ENCODE results near the gene CRIM1. TPM values are rescaled to one million over a fixed set of nuclear protein-coding genes. Genes with fewer than 3 reads are reported as not detected.
A peak's percentile ranks its signal among the peaks of the same experiment; 100 is the strongest.

The CRIM1 gene
- total RNA-seq, 1 donor from 2014 or later = 61.8 TPM

GRCh38 chr2:36450466-36451196 is 95.1 kb downstream of the CRIM1 start:
- no peak overlapping the region for H3K4me3 Mint-ChIP-seq
- no peaks in the 10 kb centered on the region for H3K9me3 Mint-ChIP-seq
- no peak for TF ChIP-seq CTCF (IDR thresholded peaks at IDR 0.05; ENCODE audit: unreplicated experiment)
- peak overlapping the region; percentile 23 for H3K27ac Mint-ChIP-seq
- peaks cover 19% of the 10 kb centered on the region for H3K4me1 Mint-ChIP-seq
- no peak for DNase-seq (ENCODE audit: low spot score in 2 of 2, unreplicated experiment in 2 of 2)
- H3K27me3 Mint-ChIP-seq (ENCODE audit: low read depth) = no peaks in the 10 kb centered on the region
- peaks cover 30% of the 10 kb centered on the region for H3K36me3 Mint-ChIP-seq

GRCh38 chr2:36451512-36451911 is 95.9 kb downstream of the CRIM1 start:
- no peak overlapping the region for H3K4me3 Mint-ChIP-seq
- peak overlapping the region; percentile 47 for H3K27ac Mint-ChIP-seq
- TF ChIP-seq CTCF (IDR thresholded peaks at IDR 0.05; ENCODE audit: unreplicated experiment) = no peak

GRCh38 chr2:36452260-36452659 is 96.7 kb downstream of the CRIM1 start:
- Mint-ChIP-seq H3K4me1 (peaks cover 30% of the 10 kb centered on the region), H3K36me3 (peaks cover 18% of the 10 kb centered on the region), H3K4me3 (no peak overlapping the region), H3K9me3 (no peaks in the 10 kb centered on the region), H3K27ac (no peak overlapping the region), H3K27me3 (ENCODE audit: low read depth) (no peaks in the 10 kb centered on the region)
- DNase-seq (ENCODE audit: low spot score in 2 of 2, unreplicated experiment in 2 of 2) = no peak
- TF ChIP-seq CTCF (IDR thresholded peaks at IDR 0.05; ENCODE audit: unreplicated experiment) = no peak

More at GRCh38 chr2:36451512-36451911, 95.9 kb downstream of the CRIM1 start:
- Mint-ChIP-seq H3K4me1 (peaks cover 24% of the 10 kb centered on the region), H3K9me3 (no peaks in the 10 kb centered on the region), H3K27me3 (ENCODE audit: low read depth) (no peaks in the 10 kb centered on the region), H3K36me3 (peaks cover 26% of the 10 kb centered on the region)
- no peak for DNase-seq (ENCODE audit: low spot score in 2 of 2, unreplicated experiment in 2 of 2)

GRCh38 chr2:36453652-36454051 is 98.1 kb downstream of the CRIM1 start:
- Mint-ChIP-seq H3K4me1 (peaks cover 32% of the 10 kb centered on the region), H3K9me3 (no peaks in the 10 kb centered on the region), H3K36me3 (peaks cover 7% of the 10 kb centered on the region), H3K27me3 (ENCODE audit: low read depth) (no peaks in the 10 kb centered on the region), H3K4me3 (no peak overlapping the region), H3K27ac (no peak overlapping the region)
- no peak for TF ChIP-seq CTCF (IDR thresholded peaks at IDR 0.05; ENCODE audit: unreplicated experiment)
- no peak for DNase-seq (ENCODE audit: low spot score in 2 of 2, unreplicated experiment in 2 of 2)

- DNase-seq (ENCODE audit: low spot score in 2 of 2, unreplicated experiment in 2 of 2) = no peak
- Mint-ChIP-seq H3K36me3 (peaks cover 7% of the 10 kb centered on the region), H3K4me1 (peaks cover 26% of the 10 kb centered on the region), H3K27ac (no peak overlapping the region), H3K4me3 (no peak overlapping the region), H3K9me3 (no peaks in the 10 kb centered on the region), H3K27me3 (ENCODE audit: low read depth) (no peaks in the 10 kb centered on the region)
- TF ChIP-seq CTCF (IDR thresholded peaks at IDR 0.05; ENCODE audit: unreplicated experiment) = no peak
These were observed 99.4 kb downstream of the CRIM1 start for GRCh38 chr2:36455011-36455410.
